Osteocyte (in vitro differentiated cells): ENCODE results near the gene SMIM33. TPM values are rescaled to one million over a fixed set of nuclear protein-coding genes. Genes with fewer than 3 reads are reported as not detected.
A peak's percentile ranks its signal among the peaks of the same experiment; 100 is the strongest.
"Not testable (repeated sequence)": the region's sequence is repeated elsewhere in the genome, so short reads cannot be mapped to it uniquely, and the experiment has no call there.

Experiments
- DNase-seq: peaks from one replicate; pipeline ENCODE4 v3.0.0; 2021; ENCODE audit warnings: mixed read lengths; ENCODE audit not compliant: unreplicated experiment; ENCODE audit errors: extremely low spot score
- H3K27ac Mint-ChIP-seq: one replicate; pipeline ENCODE4 v1.8.0; 2021; ENCODE audit warnings: mild to moderate bottlenecking, mixed read lengths; ENCODE audit not compliant: unreplicated experiment
- H3K27me3 Mint-ChIP-seq: one replicate; pipeline ENCODE4 v1.8.0; 2021; ENCODE audit warnings: mixed read lengths; ENCODE audit not compliant: unreplicated experiment
- H3K36me3 Mint-ChIP-seq: one replicate; pipeline ENCODE4 v1.8.0; 2021; ENCODE audit warnings: mixed read lengths; ENCODE audit not compliant: unreplicated experiment
- H3K4me1 Mint-ChIP-seq: one replicate; pipeline ENCODE4 v1.8.0; 2021; ENCODE audit warnings: mixed read lengths; ENCODE audit not compliant: unreplicated experiment
- H3K4me3 Mint-ChIP-seq: one replicate; pipeline ENCODE4 v1.8.0; 2021; ENCODE audit warnings: mild to moderate bottlenecking, moderate library complexity, mixed read lengths; ENCODE audit not compliant: unreplicated experiment
- H3K9me3 Mint-ChIP-seq: one replicate; pipeline ENCODE4 v1.8.0; 2021; ENCODE audit warnings: mixed read lengths; ENCODE audit not compliant: unreplicated experiment
- CTCF ChIP-seq: fragments of 200-600 bp; sonication (generic); IDR thresholded peaks from 2 replicates; pipeline ENCODE4 v1.5.0; 2021; ENCODE audit warnings: antibody characterized with exemption, mild to moderate bottlenecking, moderate library complexity
- total RNA-seq: library from RNA; stranded (reverse); gene quantifications from 2 replicates; pipeline ENCODE4 v1.2.1, GENCODE V29; 2021

SMIM33 gene
- total RNA-seq, 1 donor from 2014 or later = not detected

- Mint-ChIP-seq H3K27me3 (peaks cover 9% of the 10 kb centered on the region), H3K9me3 (no peaks in the 10 kb centered on the region)
Measured at GRCh38 chr5:139501381-139501780, 30.6 kb downstream of the SMIM33 start.

GRCh38 chr5:139503036-139503817 is 32.4 kb downstream of the SMIM33 start:
- H3K27me3 Mint-ChIP-seq, H3K4me1 Mint-ChIP-seq, H3K36me3 Mint-ChIP-seq, H3K4me3 Mint-ChIP-seq, H3K27ac Mint-ChIP-seq, H3K9me3 Mint-ChIP-seq, DNase-seq: not testable (repeated sequence)

More at GRCh38 chr5:139501381-139501780, 30.6 kb downstream of the SMIM33 start:
- DNase-seq = no peak
- no peak for TF ChIP-seq CTCF
- H3K4me1 Mint-ChIP-seq = no peaks in the 10 kb centered on the region
- no peak overlapping the region for H3K4me3 Mint-ChIP-seq
- H3K36me3 Mint-ChIP-seq = no peaks in the 10 kb centered on the region
- H3K27ac Mint-ChIP-seq = no peak overlapping the region

- not testable (repeated sequence) for DNase-seq, H3K27ac Mint-ChIP-seq, H3K4me3 Mint-ChIP-seq, H3K9me3 Mint-ChIP-seq, H3K4me1 Mint-ChIP-seq, H3K36me3 Mint-ChIP-seq, H3K27me3 Mint-ChIP-seq
Measured at GRCh38 chr5:139503879-139504278, 33.1 kb downstream of the SMIM33 start.

- not testable (repeated sequence) for H3K36me3 Mint-ChIP-seq, H3K9me3 Mint-ChIP-seq, H3K27ac Mint-ChIP-seq, H3K4me3 Mint-ChIP-seq, DNase-seq, H3K27me3 Mint-ChIP-seq, H3K4me1 Mint-ChIP-seq
Measured at GRCh38 chr5:139504722-139505121, 33.9 kb downstream of the SMIM33 start.

GRCh38 chr5:139512786-139513390 is 42.1 kb downstream of the SMIM33 start:
- Mint-ChIP-seq H3K9me3 (no peaks in the 10 kb centered on the region), H3K27ac (no peak overlapping the region), H3K36me3 (no peaks in the 10 kb centered on the region), H3K4me3 (no peak overlapping the region), H3K4me1 (peaks cover 4% of the 10 kb centered on the region), H3K27me3 (no peaks in the 10 kb centered on the region)
- no peak for TF ChIP-seq CTCF
- DNase-seq = no peak

- H3K27me3 Mint-ChIP-seq, H3K27ac Mint-ChIP-seq, H3K4me3 Mint-ChIP-seq, H3K36me3 Mint-ChIP-seq, H3K9me3 Mint-ChIP-seq, H3K4me1 Mint-ChIP-seq: not testable (repeated sequence)
- peak; percentile 85 for TF ChIP-seq CTCF
- peak; percentile 91 for DNase-seq
Measured at GRCh38 chr5:139513434-139513833, 42.6 kb downstream of the SMIM33 start.
